Naive thymus-derived CD8-positive, alpha-beta T cell (primary cell): ENCODE results near the gene TGFBR3. TPM values are rescaled to one million over a fixed set of nuclear protein-coding genes. Genes with fewer than 3 reads are reported as not detected.
A peak's percentile ranks its signal among the peaks of the same experiment; 100 is the strongest.

Experiments used
- ATAC-seq, 2 donors: fragments of 150-1000 bp; cut with Tn5 transposase in 1 of 2; sonication (Bioruptor Pico), chemical (Tn5 transposase) in 1 of 2; 1 replicate in 1 of 2; 2 replicates in 1 of 2; pipeline ENCODE4 v1.10.0; 2021; ENCODE audit warnings: mild to moderate bottlenecking in 2 of 2, moderate library complexity in 2 of 2
- POLR2A ChIA-PET: fragments of 350-600 bp; sonication (Branson Sonifier 250); formaldehyde crosslinking; loops from one replicate; lab custom pipeline; 2021; ENCODE audit warnings: antibody characterized with exemption; lab: Charles Lee
- DNase-seq, 10 donors: peaks; one replicate each; pipeline versions ENCODE4 v3.0.0 to v3.0.0-alpha.2; 2020 to 2022
- H3K27ac Mint-ChIP-seq, 10 donors: one replicate each; pipeline ENCODE4 v1.8.0; 2020 to 2022; ENCODE audit warnings: mild to moderate bottlenecking in 10 of 10, mixed read lengths in 10 of 10, moderate library complexity in 4 of 10, inconsistent platforms in 1 of 10
- H3K27me3 Mint-ChIP-seq, 5 donors: one replicate each; pipeline ENCODE4 v1.8.0; 2021 to 2022; ENCODE audit warnings: mixed read lengths in 5 of 5
- H3K36me3 Mint-ChIP-seq, 3 donors: one replicate each; pipeline ENCODE4 v1.8.0; 2020 to 2022; ENCODE audit warnings: mixed read lengths in 3 of 3, mild to moderate bottlenecking in 2 of 3, inconsistent platforms in 1 of 3
- H3K4me1 Mint-ChIP-seq, 4 donors: one replicate each; pipeline ENCODE4 v1.8.0; 2021 to 2022; ENCODE audit warnings: mixed read lengths in 4 of 4
- H3K4me3 Mint-ChIP-seq, 10 donors: one replicate each; pipeline ENCODE4 v1.8.0; 2020 to 2022; ENCODE audit warnings: mild to moderate bottlenecking in 10 of 10, mixed read lengths in 10 of 10, moderate library complexity in 6 of 10, inconsistent platforms in 1 of 10
- H3K9me3 Mint-ChIP-seq, 9 donors: one replicate each; pipeline ENCODE4 v1.8.0; 2020 to 2022; ENCODE audit warnings: mixed read lengths in 9 of 9, mild to moderate bottlenecking in 3 of 9, inconsistent platforms in 1 of 9, moderate library complexity in 1 of 9
- polyA plus RNA-seq, 3 donors: library from polyadenylated mRNA; unstranded; fragments of 300-500 nt; fragmentation: Illumina TruSeq; gene quantifications; one replicate each; pipeline ENCODE4 v1.2.3, GENCODE V29; 2021
- total RNA-seq, 8 experiments: library from RNA in 2 of 8; stranded (reverse) in 2 of 8; gene quantifications; one replicate each; pipeline ENCODE4 v1.2.3 and lab custom pipeline; 2021 to 2026

Gene TGFBR3
- total and polyA plus RNA-seq, 5 experiments from 2014 or later = 6.1 to 67.6 (median 11.6) TPM

DNA sequence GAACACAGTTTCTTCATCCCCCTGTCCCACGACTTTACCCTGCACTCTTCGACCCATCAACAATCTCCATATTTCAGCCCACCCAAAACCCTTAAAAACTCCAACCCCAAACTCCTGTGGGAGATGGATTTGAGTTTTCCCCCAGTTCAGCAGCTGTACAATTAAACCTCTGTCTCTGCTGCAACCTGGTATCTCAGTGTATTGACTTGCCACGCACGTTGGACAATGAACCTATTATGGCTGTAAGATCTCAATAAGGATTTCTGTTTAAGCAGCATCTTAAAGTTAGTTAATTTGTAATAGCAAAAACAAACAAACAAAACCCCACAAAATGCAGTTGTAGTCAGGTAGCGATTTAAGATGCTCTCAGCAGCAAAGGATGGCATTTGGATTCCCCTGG is 119.1 kb downstream of the TGFBR3 start:
- H3K27ac Mint-ChIP-seq = no peak overlapping the region
- H3K4me1 Mint-ChIP-seq = peaks cover 0 to 21% (median 4%) of the 10 kb centered on the region in 4 donors
- H3K36me3 Mint-ChIP-seq = peaks cover 0 to 6% (median 6%) of the 10 kb centered on the region in 3 donors
- H3K4me3 Mint-ChIP-seq = no peak overlapping the region
- ATAC-seq = no peak
- H3K27me3 Mint-ChIP-seq = no peaks in the 10 kb centered on the region
- no peak for DNase-seq
- POLR2A ChIA-PET = no interaction called here
- H3K9me3 Mint-ChIP-seq = peaks cover 0 to 2% (median 0%) of the 10 kb centered on the region in 9 donors

GRCh38 chr1:91765880-91766443 is 120.0 kb downstream of the TGFBR3 start:
- Mint-ChIP-seq H3K9me3 (peaks cover 0 to 2% (median 0%) of the 10 kb centered on the region in 9 donors), H3K4me1 (peaks cover 0 to 20% (median 3%) of the 10 kb centered on the region in 4 donors), H3K4me3 (no peak overlapping the region), H3K36me3 (peaks cover 0 to 6% (median 6%) of the 10 kb centered on the region in 3 donors), H3K27me3 (no peaks in the 10 kb centered on the region), H3K27ac (no peak overlapping the region)
- no peak for DNase-seq
- POLR2A ChIA-PET = no interaction called here
- no peak for ATAC-seq

- peaks cover 0 to 20% (median 4%) of the 10 kb centered on the region in 4 donors for H3K4me1 Mint-ChIP-seq
- DNase-seq (no peak), ATAC-seq (no peak)
- H3K27ac Mint-ChIP-seq = peak overlapping the region in 1 of 10 donors; percentile 58
- H3K9me3 Mint-ChIP-seq = peaks cover 0 to 2% (median 0%) of the 10 kb centered on the region in 9 donors
- H3K27me3 Mint-ChIP-seq = no peaks in the 10 kb centered on the region
- no peak overlapping the region for H3K4me3 Mint-ChIP-seq
- H3K36me3 Mint-ChIP-seq = peaks cover 0 to 6% (median 6%) of the 10 kb centered on the region in 3 donors
- POLR2A ChIA-PET = no interaction called here
Measured at GRCh38 chr1:91765293-91765692, 120.7 kb downstream of the TGFBR3 start.

GRCh38 chr1:91764471-91765115 is 121.4 kb downstream of the TGFBR3 start:
- Mint-ChIP-seq H3K36me3 (peaks cover 0 to 6% (median 2%) of the 10 kb centered on the region in 3 donors), H3K27ac (peak overlapping the region in 3 of 10 donors; percentile 10 to 41 (median 21)), H3K27me3 (no peaks in the 10 kb centered on the region), H3K4me1 (peaks cover 0 to 17% (median 4%) of the 10 kb centered on the region in 4 donors), H3K9me3 (peaks cover 0 to 2% (median 0%) of the 10 kb centered on the region in 9 donors), H3K4me3 (no peak overlapping the region)
- ATAC-seq = no peak
- DNase-seq = no peak
- POLR2A ChIA-PET = no interaction called here

GRCh38 chr1:91763252-91763651 is 122.7 kb downstream of the TGFBR3 start:
- DNase-seq = no peak
- POLR2A ChIA-PET = no interaction called here

DNA sequence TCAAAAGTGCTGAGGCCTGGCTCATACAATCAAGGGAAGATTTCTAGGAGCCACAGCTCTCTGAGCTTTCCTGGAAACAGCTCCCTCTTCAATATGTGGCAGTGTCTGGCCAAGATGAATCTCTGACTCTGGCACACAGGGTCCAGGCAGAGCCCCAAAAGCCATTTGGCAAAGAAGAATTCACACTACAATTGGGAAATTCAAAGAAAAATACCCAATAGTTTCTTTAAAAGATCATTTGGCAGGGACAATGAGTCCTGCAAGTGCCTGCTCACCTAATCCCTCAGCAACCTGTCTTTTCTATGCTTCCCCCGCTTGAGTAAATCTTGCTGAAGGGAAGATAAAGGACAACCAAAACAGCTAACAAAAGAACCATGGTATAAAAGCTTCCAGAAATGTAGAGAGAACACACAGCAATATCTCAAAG is 124.6 kb downstream of the TGFBR3 start:
- H3K27ac Mint-ChIP-seq = peak overlapping the region in 2 of 10 donors; percentile 5 to 52

More at GRCh38 chr1:91763252-91763651, 122.7 kb downstream of the TGFBR3 start:
- Mint-ChIP-seq H3K4me3 (no peak overlapping the region), H3K4me1 (peaks cover 0 to 5% (median 1%) of the 10 kb centered on the region in 4 donors), H3K36me3 (peaks cover 0 to 6% (median 0%) of the 10 kb centered on the region in 3 donors), H3K27me3 (no peaks in the 10 kb centered on the region), H3K27ac (no peak overlapping the region), H3K9me3 (no peaks in the 10 kb centered on the region)
- ATAC-seq = no peak

DNA sequence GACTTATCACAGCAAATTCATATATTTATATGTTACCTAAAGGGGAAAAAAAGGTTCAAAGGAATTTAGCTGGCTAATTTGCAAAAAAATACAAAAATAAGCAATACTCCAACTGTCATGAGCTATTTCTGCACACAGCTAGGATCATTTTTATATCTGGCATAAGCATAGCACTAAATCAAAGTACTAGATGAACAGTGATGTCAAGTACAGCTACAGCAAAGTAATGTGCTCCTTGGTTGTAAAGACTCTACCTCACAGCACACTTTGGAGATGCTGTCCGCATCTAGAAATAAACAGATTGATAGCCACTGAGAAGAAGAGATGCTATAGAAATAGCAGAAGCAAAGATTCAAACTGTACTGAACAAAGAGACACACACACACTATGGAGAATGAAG is 125.4 kb downstream of the TGFBR3 start:
- ATAC-seq (no peak), DNase-seq (no peak)
- Mint-ChIP-seq H3K4me1 (peaks cover 0 to 4% (median 1%) of the 10 kb centered on the region in 4 donors), H3K27ac (peak overlapping the region in 2 of 10 donors; percentile 28 to 48), H3K4me3 (no peak overlapping the region), H3K36me3 (peaks cover 0 to 6% (median 4%) of the 10 kb centered on the region in 3 donors), H3K9me3 (no peaks in the 10 kb centered on the region), H3K27me3 (no peaks in the 10 kb centered on the region)
- POLR2A ChIA-PET = interaction anchor here (0.6 kb wide), 1 partner anchor 1080 kb away, joined by 6 read pairs; no protein-coding TSS in a partner anchor

More for the DNA sequence above, 124.6 kb downstream of the TGFBR3 start:
- no peaks in the 10 kb centered on the region for H3K27me3 Mint-ChIP-seq
- DNase-seq (no peak), ATAC-seq (no peak)
- no peaks in the 10 kb centered on the region for H3K9me3 Mint-ChIP-seq
- POLR2A ChIA-PET = no interaction called here
- H3K4me3 Mint-ChIP-seq = no peak overlapping the region
- peaks cover 0 to 6% (median 4%) of the 10 kb centered on the region in 3 donors for H3K36me3 Mint-ChIP-seq
- peaks cover 0 to 6% (median 1%) of the 10 kb centered on the region in 4 donors for H3K4me1 Mint-ChIP-seq

- H3K27me3 Mint-ChIP-seq = no peaks in the 10 kb centered on the region
- H3K4me3 Mint-ChIP-seq = no peak overlapping the region
- peaks cover 0 to 4% (median 0%) of the 10 kb centered on the region in 3 donors for H3K36me3 Mint-ChIP-seq
- no peak overlapping the region for H3K27ac Mint-ChIP-seq
- no peak for DNase-seq
- POLR2A ChIA-PET = no interaction called here
- no peaks in the 10 kb centered on the region for H3K9me3 Mint-ChIP-seq
- H3K4me1 Mint-ChIP-seq = peaks cover 0 to 10% (median 1%) of the 10 kb centered on the region in 4 donors
- no peak for ATAC-seq
Measured at GRCh38 chr1:91759076-91759475, 126.9 kb downstream of the TGFBR3 start.

DNA sequence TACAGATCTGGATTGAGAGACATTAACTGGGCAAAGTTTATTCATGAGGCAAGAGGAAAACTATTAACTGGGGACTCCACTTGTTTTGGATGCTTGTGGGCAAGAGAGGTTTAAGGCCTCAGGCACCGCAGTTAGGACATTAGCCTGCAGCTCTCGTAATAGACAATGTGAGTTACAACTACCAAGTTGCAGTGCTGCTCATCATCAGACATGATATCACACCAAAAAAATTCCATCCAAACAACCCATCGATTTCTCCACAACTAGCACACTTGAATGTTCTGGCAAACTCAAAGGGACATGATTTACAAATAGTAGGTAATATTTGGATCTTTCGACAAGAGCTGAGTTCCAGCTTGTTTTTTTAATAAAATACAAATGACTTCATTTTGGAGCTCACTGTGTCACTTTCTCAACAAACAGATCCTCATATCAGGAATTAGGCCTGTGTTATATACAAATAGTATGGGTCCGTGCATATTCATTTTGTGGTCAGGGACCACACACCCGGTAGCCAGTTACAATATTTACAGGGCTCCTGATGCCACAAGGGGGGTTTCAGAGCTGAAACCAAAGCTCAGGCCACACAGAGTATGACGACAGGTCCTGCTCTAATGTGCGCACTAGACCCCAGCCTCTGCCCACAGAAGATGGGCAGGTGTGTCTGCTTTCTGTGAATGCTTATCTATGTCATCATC is 128.0 kb downstream of the TGFBR3 start:
- ATAC-seq (no peak), DNase-seq (no peak)
- Mint-ChIP-seq H3K36me3 (peaks cover 0 to 4% (median 0%) of the 10 kb centered on the region in 3 donors), H3K27ac (peak overlapping the region in 1 of 10 donors; percentile 9), H3K4me3 (no peak overlapping the region), H3K4me1 (peaks cover 0 to 19% (median 4%) of the 10 kb centered on the region in 4 donors), H3K9me3 (no peaks in the 10 kb centered on the region), H3K27me3 (no peaks in the 10 kb centered on the region)
- POLR2A ChIA-PET = interaction anchor here (0.6 kb wide), 1 partner anchor 126 kb away, joined by 4 read pairs; no protein-coding TSS in a partner anchor

GRCh38 chr1:91755702-91756287 is 130.2 kb downstream of the TGFBR3 start:
- Mint-ChIP-seq H3K9me3 (no peaks in the 10 kb centered on the region), H3K4me1 (peaks cover 0 to 23% (median 5%) of the 10 kb centered on the region in 4 donors), H3K4me3 (no peak overlapping the region), H3K36me3 (peaks cover 0 to 4% (median 0%) of the 10 kb centered on the region in 3 donors), H3K27me3 (no peaks in the 10 kb centered on the region), H3K27ac (no peak overlapping the region)
- no peak for ATAC-seq
- no peak for DNase-seq
- POLR2A ChIA-PET = no interaction called here

DNA sequence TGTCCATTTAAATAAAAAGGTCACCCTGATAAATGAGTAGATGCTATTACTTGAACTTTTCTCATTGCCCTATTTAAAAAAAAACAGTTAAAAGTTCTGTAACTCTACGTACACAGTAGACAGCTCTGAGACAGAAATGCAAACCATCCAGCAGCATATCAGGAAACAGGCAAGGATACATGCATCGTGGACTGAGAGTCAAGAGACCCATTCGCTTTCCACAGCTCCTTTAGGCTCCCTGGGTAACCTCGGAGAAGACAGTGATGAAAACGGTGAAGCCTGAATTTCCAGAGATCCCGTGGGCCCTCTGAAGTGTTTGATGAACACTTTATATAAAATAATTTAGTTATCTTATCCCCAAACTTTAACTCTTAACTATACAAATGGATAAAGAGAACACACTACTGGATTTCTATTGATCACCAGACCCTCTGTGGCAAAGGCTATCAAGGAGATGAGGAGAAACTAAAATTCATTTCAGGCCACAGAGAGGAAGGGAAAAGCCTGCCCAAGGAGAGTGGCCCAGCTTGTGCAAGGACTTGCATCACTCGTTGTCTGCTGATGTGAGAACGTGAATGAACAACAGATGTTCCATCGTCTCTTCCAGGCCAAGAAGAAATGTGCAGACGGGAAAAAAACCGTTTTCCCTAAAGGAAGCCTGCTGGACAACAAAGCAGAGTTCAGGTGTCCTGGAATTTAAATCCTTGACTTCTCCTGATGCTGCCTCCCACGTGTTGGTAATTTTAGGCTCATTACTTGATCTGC is 131.0 kb downstream of the TGFBR3 start:
- POLR2A ChIA-PET = no interaction called here
- no peaks in the 10 kb centered on the region for H3K9me3 Mint-ChIP-seq
- H3K4me3 Mint-ChIP-seq = no peak overlapping the region
- peaks cover 0 to 25% (median 3%) of the 10 kb centered on the region in 4 donors for H3K4me1 Mint-ChIP-seq
- DNase-seq (no peak), ATAC-seq (no peak)
- H3K27ac Mint-ChIP-seq = peak overlapping the region in 1 of 10 donors; percentile 1
- H3K27me3 Mint-ChIP-seq = no peaks in the 10 kb centered on the region
- H3K36me3 Mint-ChIP-seq = peaks cover 0 to 4% (median 0%) of the 10 kb centered on the region in 3 donors

DNA sequence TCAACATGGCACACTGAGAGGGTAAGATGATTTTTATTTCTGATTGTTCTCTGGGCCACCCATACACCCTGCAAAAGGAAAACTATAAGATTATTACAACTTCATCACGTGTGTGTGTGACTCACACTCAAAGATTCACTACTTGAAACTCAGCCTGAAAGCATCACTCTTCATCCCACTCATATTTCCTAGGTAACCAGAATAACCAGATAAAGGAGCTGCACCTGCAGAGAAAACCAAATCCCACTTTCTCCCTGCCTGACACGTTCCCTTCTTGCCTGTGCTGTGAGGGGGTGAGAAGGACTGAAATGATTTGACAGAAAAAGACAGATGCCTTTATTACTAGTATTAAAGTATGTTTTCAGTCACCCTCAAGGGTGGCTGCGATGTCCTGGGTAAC is 131.6 kb downstream of the TGFBR3 start:
- DNase-seq (no peak), ATAC-seq (no peak)
- POLR2A ChIA-PET = no interaction called here
- Mint-ChIP-seq H3K27me3 (no peaks in the 10 kb centered on the region), H3K9me3 (no peaks in the 10 kb centered on the region), H3K27ac (peak overlapping the region in 3 of 10 donors; percentile 1 to 16 (median 13)), H3K4me3 (no peak overlapping the region), H3K4me1 (peaks cover 0 to 27% (median 3%) of the 10 kb centered on the region in 4 donors), H3K36me3 (peaks cover 0 to 4% (median 0%) of the 10 kb centered on the region in 3 donors)
